GM19452 (cell line): ENCODE measurements around the gene KDM4B.
"Not testable (repeated sequence)": the region's sequence is repeated elsewhere in the genome, so short reads cannot be mapped to it uniquely, and the experiment has no call there.

ENCODE experiments used
- ATAC-seq: cut with Tn5 transposase; IDR thresholded peaks from one replicate; pipeline ENCODE4 v1.9.1; 2021; ENCODE audit not compliant: unreplicated experiment

The KDM4B gene

GRCh38 chr19:5147074-5147977 lies 178.4 kb downstream of the KDM4B start:
- ATAC-seq: no peak

GRCh38 chr19:5147978-5148793 lies 179.3 kb downstream of the KDM4B start:
- ATAC-seq: no peak

DNA sequence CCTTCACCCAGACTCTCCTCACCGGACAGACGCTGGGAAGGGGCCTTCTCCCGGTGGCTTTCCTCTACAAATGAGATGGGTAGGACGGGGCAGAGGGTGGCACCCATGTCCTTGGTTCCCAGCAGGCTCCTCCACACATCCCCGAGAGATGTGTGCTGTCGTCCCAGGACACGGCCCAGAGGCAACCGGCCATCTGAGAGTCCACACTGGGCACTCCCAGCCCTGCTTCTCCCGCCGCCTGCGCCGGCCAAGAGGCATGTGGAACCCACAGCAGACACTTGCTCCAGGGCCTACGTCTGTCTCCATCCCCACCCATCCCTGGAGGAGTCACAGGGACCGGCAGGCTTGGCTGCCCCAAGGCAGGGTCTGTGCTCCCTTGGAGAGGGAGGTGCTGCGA lies 179.9 kb downstream of the KDM4B start:
- no peak for ATAC-seq

DNA sequence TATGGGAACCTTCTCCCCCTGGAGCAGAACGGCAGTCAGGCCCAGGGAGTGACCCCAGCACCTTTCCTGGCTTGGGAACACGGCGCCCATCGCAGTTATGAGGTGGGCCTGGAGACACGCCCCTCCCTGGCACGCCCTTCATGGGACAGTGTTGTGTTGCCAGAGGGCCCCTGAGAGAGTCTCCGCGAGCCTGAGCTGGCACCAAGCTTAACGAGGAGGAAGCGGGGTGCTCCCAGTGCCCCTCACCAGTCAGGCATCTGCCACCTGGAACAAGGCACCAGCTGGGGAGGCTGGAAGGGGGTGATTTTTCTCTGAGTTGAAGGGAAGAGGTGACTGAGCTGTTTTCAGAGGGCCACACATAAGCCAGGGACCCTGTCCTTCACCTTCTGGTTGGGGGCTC lies 180.6 kb downstream of the KDM4B start:
- no peak for ATAC-seq

DNA sequence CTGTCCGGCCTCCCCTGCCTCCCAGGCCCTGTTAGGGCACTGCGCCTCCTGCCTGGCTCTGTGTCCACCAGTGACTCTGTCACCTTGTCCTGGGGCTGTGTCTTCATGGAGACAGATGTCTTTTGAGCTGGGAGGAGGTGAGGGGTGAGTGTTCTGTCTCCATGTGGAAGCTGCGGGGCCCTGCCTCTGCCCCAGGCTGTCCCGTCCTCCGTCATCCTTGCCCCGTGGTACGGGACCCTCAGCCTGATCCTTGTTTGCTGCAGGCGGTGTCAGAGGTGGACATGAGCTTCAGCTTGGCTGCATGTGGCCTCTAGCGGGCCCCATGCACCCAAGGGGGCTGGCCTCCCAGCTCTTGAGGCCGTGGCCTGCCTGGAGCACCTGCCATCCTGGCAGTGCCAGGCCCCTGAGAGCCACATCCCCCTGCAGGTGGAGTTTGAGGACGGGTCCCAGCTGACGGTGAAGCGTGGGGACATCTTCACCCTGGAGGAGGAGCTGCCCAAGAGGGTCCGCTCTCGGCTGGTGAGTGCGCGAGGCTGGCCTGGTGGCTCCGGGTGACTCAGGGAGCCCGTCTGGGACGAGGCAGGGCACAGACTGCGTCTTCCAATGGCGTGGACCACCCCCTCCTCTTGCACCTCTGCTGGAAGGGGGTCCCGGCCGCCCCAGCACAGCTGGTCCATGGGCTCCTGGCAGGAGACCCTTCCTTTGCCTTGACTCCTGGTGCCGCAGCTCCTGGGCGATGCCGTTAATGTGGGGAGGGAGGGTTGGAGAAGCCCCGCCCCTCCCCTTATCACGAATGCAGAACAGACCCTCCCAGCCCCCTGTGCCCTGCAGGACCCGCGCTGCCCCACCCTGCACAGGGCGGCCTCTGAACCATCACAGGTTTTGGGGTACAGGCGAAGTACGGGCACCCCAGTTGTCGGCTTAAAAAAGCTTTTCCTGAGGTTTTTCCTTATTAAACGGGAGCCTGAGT lies 181.3 kb downstream of the KDM4B start:
- no peak for ATAC-seq

- ATAC-seq: no peak
Measured at GRCh38 chr19:5150902-5151741, 182.2 kb downstream of the KDM4B start.

DNA sequence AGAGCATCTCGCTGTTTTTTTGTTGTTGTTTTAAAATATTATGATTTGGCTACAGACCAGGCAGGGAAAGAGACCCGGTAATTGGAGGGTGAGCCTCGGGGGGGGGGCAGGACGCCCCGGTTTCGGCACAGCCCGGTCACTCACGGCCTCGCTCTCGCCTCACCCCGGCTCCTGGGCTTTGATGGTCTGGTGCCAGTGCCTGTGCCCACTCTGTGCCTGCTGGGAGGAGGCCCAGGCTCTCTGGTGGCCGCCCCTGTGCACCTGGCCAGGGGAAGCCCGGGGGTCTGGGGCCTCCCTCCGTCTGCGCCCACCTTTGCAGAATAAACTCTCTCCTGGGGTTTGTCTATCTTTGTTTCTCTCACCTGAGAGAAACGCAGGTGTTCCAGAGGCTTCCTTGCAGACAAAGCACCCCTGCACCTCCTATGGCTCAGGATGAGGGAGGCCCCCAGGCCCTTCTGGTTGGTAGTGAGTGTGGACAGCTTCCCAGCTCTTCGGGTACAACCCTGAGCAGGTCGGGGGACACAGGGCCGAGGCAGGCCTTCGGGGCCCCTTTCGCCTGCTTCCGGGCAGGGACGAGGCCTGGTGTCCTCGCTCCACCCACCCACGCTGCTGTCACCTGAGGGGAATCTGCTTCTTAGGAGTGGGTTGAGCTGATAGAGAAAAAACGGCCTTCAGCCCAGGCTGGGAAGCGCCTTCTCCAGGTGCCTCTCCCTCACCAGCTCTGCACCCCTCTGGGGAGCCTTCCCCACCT lies 183.3 kb downstream of the KDM4B start:
- ATAC-seq: no peak

GRCh38 chr19:5152767-5153532 lies 184.0 kb downstream of the KDM4B start:
- ATAC-seq: no peak

DNA sequence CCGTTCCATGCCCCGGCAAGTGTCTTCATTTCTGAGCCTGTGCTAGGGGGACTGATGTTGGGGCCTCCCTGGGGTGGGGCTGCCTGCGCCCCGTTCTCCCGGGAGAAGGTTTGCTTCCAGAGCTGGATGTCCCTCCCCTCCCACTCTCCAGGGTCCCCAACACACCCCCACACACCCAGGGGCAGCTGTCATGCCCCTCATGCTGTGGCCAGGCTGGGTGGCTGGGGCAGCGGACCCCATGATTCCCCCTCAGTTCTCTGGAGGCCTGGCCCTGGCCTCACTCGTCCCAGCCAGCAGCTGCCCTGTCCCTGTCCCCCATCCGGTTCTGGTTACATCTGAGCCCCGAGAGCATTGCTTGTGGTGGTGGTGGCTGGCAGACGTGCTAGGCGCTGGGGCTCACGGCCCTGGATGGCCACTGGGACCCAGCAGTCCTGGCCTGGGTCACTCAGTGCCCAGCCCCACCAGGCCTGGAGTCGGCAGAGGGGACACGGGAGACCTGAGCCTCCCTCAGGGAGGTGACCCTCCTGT lies 184.8 kb downstream of the KDM4B start:
- no peak for ATAC-seq

DNA sequence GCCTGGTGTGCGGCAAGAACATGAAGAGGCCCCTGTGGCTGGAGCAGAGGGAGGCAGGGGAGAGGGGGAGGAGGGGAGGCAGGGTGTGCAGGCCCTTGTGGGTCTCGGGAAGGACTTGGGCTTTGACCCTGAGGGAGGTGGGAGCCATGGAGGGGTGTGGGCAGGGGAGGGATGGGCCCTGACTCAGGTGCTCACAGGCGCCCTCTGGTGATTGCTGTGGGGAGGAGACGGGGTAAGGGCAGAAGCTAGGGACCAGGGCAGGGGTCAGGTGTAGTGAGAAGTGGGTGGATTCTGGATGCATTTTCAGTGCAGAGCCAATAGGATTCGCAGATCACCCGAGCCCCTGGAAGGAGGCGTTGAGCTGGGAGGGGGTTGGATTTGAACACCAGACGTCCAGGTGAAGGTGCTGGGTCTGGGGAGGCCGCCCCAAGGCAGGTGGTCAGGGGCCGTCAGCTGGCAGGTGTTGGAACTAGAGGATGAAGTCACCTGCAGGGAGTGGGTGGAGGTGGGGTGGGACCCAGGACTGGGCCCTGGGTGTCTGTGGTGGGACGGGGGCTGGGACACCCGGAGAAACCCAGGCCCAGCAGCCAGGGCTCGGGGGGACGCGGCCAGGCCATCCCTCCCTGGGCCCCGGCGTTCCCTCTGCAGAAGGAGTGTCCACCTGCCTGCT lies 185.4 kb downstream of the KDM4B start:
- no peak for ATAC-seq

- ATAC-seq: no peak
Measured at GRCh38 chr19:5154799-5155426, 186.0 kb downstream of the KDM4B start.

DNA sequence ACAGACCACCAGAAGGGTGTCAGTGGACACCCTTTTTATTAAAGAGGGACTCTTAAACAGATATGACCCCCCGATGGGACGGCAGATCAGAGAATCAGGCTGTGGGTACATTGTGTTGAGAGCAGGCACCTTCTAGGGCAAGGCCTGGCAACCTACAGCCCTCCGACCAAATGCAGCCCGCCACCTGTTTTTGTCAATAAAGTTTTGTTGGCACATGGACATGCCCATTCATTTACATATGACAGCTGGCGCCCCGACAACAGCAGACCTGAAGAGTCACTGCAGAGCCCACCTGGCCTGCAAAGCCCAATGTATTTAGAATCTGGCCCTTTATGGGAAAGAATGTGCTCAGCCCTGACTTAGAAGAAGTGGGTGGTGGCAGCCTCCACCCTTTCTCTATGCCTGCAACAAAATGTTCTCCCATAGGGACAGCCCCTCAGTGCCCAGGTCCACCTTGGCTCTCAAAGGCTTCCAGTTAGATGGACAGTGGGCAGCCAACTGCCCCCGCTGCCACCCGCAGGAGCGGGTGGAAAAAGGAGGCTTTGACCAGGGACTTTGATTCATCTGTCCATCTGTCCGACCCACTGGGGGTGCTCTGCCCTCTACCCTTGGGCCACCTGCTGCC lies 186.8 kb downstream of the KDM4B start:
- no peak for ATAC-seq

DNA sequence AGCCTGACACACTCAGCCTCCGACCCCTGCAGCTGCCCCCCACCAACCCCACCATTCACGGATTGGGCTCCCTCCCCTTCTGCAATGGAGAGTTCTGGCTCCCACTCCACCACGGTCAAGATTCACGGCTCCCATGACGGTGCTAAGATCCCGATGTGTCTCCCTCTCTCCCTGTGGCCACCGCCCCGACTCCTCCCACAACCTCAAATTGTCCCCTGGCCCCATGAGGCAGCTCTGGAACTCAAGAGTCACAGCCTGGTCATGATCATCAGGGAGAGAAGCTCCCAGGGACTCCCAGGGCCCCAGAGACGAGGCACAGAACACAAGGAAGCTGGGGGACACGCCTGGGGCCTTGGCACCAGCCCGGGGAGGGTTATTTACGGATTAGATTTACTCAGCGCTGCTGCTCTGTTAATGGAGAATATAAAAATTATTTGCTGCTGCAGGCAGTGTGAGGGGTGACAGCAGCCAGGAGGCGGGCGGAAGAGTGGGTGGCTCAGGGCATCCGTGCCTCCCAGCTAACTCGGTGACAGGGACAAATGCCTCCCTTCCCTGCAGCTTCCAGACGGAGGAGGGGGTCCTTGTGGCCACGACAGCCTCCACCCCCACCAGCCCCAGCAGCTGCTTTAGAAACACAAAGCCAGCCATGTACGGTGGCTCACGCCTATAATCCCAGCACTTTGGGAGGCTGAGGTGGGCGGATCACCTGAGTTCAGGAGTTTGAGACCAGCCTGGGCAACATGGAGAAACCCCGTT lies 187.5 kb downstream of the KDM4B start:
- no peak for ATAC-seq

DNA sequence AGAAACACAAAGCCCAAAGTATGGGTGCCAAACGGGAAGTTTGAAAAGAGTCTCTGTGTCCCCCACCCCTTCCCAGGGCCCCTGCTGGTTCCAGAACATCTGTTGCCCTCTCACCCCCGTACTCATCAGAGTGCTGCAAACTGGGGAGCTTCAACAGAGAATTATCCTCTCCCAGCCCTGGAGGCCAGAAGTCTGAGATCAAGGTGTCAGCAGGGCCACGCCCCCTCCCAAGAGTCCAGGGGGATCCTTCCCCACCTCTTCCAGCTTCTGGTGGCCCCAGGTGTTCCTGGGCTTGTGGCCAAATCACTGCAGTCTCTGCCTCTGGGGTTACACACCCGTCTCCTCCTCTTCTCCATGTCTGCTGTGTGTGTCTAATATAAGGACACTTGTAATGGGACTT lies 188.3 kb downstream of the KDM4B start:
- no peak for ATAC-seq

DNA sequence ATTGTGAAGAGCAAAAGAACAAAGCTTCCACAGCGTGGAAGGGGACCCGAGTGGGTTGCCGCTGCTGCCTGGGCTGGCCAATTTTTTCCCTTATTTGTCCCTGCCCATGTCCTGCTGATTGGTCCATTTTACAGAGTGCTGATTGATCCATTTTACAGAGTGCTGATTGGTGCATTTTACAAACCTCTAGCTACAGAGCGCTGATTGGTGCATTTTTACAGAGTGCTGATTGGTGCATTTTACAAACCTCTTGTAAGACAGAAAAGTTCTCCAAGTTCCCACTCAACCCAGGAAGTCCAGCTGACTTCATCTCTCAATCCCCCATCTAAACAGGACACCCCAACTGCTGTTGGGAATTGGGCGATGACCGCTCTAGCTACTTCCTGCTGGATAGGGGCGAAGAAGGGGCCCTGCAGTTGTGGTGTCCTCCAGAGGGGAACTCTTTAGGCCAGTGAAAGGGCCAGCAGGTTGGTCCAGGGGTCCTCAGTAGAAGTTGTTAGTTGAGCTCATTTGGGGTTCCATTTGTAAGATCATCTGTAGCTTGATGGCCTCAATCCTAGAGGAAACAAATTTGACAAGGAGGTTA lies 189.7 kb downstream of the KDM4B start:
- not testable (repeated sequence) for ATAC-seq
